Dermis microvascular lymphatic vessel endothelial cell (primary cell): ENCODE data around the gene GUCA2B. TPM values are rescaled to one million over a fixed set of nuclear protein-coding genes. Genes with fewer than 3 reads are reported as not detected.

ENCODE experiments used
- DNase-seq, 2 donors: peaks; one replicate each; pipeline versions ENCODE4 v3.0.0 to v3.0.0-alpha.2; 2010; ENCODE audit warnings: low read depth in 2 of 2
- total RNA-seq: library from RNA; depleted of rRNA; stranded (reverse); fragments of >200 nt; gene quantifications from 2 replicates; pipeline ENCODE4 v1.2.1, GENCODE V29; 2014

GUCA2B gene
- total RNA-seq, 1 donor from 2014 or later = not detected

GRCh38 chr1:42165511-42166210 lies 12.5 kb downstream of the GUCA2B start:
- peak in 1 of 2 donors; percentile 38 for DNase-seq

GRCh38 chr1:42167611-42168390 lies 14.6 kb downstream of the GUCA2B start:
- DNase-seq = no peak

- no peak for DNase-seq
Measured at GRCh38 chr1:42168391-42168670, 15.1 kb downstream of the GUCA2B start.

GRCh38 chr1:42168763-42169162 lies 15.6 kb downstream of the GUCA2B start:
- no peak for DNase-seq

- no peak for DNase-seq
Measured at GRCh38 chr1:42170779-42171621, 17.8 kb downstream of the GUCA2B start.

GRCh38 chr1:42171679-42172266 lies 18.6 kb downstream of the GUCA2B start:
- DNase-seq = no peak

- peak; percentile 67 to 85 for DNase-seq
Measured at GRCh38 chr1:42172381-42173133, 19.3 kb downstream of the GUCA2B start.

- DNase-seq = peak in 1 of 2 donors; percentile 47
Measured at GRCh38 chr1:42173155-42173933, 20.1 kb downstream of the GUCA2B start.

GRCh38 chr1:42173961-42174735 lies 20.9 kb downstream of the GUCA2B start:
- DNase-seq = no peak

GRCh38 chr1:42175314-42176054 lies 22.3 kb downstream of the GUCA2B start:
- DNase-seq = no peak

GRCh38 chr1:42176902-42177519 lies 23.8 kb downstream of the GUCA2B start:
- DNase-seq = peak; percentile 51 to 77

GRCh38 chr1:42177541-42177981 lies 24.4 kb downstream of the GUCA2B start:
- DNase-seq = peak; percentile 20 to 92

GRCh38 chr1:42178249-42178648 lies 25.0 kb downstream of the GUCA2B start:
- DNase-seq = no peak

GRCh38 chr1:42179275-42179674 lies 26.1 kb downstream of the GUCA2B start:
- no peak for DNase-seq

GRCh38 chr1:42179900-42180329 lies 26.7 kb downstream of the GUCA2B start:
- DNase-seq = peak in 1 of 2 donors; percentile 34

GRCh38 chr1:42181687-42182086 lies 28.5 kb downstream of the GUCA2B start:
- no peak for DNase-seq

- no peak for DNase-seq
Measured at GRCh38 chr1:42183210-42183956, 30.2 kb downstream of the GUCA2B start.

GRCh38 chr1:42183957-42184268 lies 30.7 kb downstream of the GUCA2B start:
- no peak for DNase-seq
